ENCODE measurements around the gene TRIM17.

The TRIM17 gene

DNA sequence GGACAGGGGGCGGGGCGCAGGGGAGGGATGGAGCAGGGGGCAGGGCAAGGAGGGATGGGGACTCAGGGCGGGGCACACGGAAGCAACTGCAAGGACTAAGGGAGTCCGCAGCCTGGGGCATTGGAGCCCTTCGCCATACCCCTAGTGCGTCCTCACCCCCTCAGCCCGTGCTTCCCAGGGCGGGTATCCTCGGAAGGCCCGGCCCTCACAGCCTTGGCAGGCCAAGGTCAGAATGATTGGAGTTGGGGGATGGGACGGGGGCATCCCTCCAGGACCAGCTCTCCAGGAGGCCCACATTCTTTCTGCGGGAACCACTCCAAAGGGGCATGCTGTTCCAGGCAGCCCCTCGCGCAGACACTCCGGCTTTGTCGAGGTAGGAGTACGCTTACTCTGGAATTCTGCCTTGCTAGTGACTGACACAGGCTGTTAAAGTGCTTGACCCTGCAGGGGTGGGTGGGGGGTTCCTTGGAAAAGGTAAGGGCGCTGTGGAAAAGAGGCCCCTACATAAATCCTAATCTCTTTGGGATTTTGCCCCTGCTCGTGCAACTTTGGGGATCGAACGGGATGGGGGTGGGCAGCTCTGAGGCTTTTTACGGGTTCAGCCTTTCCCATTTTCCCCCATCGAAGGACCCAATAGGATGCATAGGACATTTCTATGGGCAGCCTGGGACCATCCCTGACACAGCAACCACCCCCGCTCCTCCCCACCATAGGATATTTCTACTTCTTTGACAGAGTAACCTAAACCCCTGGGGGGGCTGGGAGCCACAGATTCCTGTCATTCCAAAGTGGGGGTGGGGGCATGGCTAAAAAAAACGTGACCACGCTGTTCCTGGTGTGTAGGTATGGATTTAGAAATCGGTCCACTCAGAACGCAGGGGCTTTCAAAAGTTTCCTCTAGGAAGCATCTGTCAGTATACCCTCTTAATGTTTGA lies 9.3 kb downstream of the TRIM17 start:
- in situ Hi-C loops (cut with MboI; ENCODE audit: low pct_unique_long_range_greater_than_20kb, low sequenced_read_pairs, unreplicated experiment): no loop called here
- TF ChIP-seq, protein P1, sequence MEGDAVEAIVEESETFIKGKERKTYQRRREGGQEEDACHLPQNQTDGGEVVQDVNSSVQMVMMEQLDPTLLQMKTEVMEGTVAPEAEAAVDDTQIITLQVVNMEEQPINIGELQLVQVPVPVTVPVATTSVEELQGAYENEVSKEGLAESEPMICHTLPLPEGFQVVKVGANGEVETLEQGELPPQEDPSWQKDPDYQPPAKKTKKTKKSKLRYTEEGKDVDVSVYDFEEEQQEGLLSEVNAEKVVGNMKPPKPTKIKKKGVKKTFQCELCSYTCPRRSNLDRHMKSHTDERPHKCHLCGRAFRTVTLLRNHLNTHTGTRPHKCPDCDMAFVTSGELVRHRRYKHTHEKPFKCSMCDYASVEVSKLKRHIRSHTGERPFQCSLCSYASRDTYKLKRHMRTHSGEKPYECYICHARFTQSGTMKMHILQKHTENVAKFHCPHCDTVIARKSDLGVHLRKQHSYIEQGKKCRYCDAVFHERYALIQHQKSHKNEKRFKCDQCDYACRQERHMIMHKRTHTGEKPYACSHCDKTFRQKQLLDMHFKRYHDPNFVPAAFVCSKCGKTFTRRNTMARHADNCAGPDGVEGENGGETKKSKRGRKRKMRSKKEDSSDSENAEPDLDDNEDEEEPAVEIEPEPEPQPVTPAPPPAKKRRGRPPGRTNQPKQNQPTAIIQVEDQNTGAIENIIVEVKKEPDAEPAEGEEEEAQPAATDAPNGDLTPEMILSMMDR (IDR thresholded peaks at IDR 0.05; ENCODE audit: extremely low read depth, insufficient read depth, missing control alignments): no peak
- DNase-seq (ENCODE audit: low spot score): no peak

GRCh38 chr1:228405979-228406228 lies 10.8 kb downstream of the TRIM17 start:
- TF ChIP-seq, protein P1 (IDR thresholded peaks at IDR 0.05; ENCODE audit: extremely low read depth, insufficient read depth, missing control alignments): no peak
- in situ Hi-C loops (cut with MboI; ENCODE audit: low pct_unique_long_range_greater_than_20kb, low sequenced_read_pairs, unreplicated experiment): no loop called here
- no peak for DNase-seq (ENCODE audit: low spot score)

DNA sequence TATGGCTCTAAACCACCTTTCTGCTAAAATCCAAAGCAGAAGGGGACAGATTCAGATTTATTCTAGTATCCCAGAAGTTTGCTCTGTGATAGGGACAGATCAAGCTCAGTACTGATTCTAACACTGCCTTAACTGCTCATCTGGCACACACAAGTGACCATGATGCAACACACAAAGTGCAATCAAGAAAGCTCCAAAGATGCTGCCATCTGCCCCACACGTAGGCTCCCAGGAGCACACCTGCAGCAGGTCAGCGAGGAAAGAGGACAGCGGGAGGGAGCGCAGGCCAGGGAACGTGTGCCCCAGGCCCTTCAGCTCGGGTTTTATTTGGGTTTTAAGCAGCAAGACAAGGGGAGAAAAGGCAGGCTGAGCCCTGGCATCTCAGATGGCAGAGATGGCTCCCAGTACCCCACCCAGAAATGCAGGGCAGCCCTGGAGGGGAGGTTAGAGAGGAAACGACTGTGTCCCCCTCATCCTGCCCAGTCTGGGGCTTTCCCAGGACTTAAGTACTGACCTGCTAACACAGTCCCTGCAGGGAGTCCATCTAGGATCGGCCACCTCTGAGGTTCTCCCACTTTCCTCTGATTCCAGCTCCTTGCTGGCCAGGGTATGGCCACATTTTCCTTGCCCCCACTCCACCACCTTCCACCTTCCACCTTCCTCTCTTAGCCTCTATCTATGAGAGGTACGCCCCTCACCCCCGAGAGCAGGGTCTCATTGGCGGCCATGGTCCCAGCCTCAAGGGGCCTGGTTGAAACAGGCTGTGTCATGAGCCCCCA lies 11.3 kb downstream of the TRIM17 start:
- DNase-seq (ENCODE audit: low spot score): no peak
- in situ Hi-C loops (cut with MboI; ENCODE audit: low pct_unique_long_range_greater_than_20kb, low sequenced_read_pairs, unreplicated experiment): no loop called here
- TF ChIP-seq, protein P1 (IDR thresholded peaks at IDR 0.05; ENCODE audit: extremely low read depth, insufficient read depth, missing control alignments): no peak

DNA sequence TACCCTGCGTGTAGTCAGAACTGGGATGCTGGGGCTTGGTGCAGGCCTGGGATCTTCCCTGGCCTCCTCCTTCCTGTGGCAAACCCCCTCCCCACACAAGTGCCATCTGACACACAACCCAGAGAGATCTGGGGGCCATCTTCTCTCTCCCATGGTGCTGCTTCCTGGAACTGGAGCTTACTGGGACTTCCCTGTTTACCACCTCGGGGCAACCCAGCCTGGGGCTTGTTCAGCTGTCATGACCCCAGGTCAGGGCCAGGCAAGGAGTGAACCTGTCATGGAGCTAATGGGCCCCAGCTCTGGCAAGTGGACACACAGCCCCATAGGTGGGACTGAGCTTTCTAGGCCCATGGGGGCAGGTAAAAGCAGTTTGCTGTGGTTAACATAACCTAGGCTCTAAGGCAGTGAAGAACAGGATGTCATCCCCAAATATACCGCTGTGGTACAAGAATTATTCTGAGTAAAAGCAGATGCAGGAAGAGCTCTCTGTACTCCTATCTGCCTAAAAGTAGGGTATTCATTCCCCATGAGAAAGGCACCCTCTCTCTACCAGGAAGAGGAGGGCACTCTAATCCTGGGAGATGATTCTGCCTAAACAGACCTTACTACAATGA lies 12.4 kb downstream of the TRIM17 start:
- TF ChIP-seq, protein P1 (IDR thresholded peaks at IDR 0.05; ENCODE audit: extremely low read depth, insufficient read depth, missing control alignments): no peak
- no peak for DNase-seq (ENCODE audit: low spot score)
- in situ Hi-C loops (cut with MboI; ENCODE audit: low pct_unique_long_range_greater_than_20kb, low sequenced_read_pairs, unreplicated experiment): no loop called here

- in situ Hi-C loops (cut with MboI; ENCODE audit: low pct_unique_long_range_greater_than_20kb, low sequenced_read_pairs, unreplicated experiment): no loop called here
- TF ChIP-seq, protein P1 (IDR thresholded peaks at IDR 0.05; ENCODE audit: extremely low read depth, insufficient read depth, missing control alignments): no peak
- no peak for DNase-seq (ENCODE audit: low spot score)
Measured at GRCh38 chr1:228403231-228403631, 13.4 kb downstream of the TRIM17 start.

DNA sequence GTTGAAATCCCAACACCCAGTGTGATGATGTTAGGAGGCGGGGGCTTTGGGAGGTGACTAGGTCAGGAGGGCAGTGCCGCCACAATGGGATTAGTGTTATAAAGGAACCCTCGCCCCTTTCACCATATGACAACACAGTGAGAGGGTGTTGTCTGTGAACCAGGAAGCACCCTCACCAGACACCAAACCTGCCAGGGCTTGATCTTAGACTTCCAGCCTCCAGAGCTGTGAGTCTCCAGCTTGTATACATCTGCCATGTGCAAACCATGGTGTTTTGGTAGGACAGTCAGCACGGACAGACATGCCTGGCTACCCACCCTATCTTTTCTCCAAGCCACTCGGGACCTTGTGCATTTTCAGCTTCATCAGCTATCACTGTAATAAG lies 14.0 kb downstream of the TRIM17 start:
- in situ Hi-C loops (cut with MboI; ENCODE audit: low pct_unique_long_range_greater_than_20kb, low sequenced_read_pairs, unreplicated experiment): no loop called here
- TF ChIP-seq, protein P1 (IDR thresholded peaks at IDR 0.05; ENCODE audit: extremely low read depth, insufficient read depth, missing control alignments): no peak
- no peak for DNase-seq (ENCODE audit: low spot score)

All from GM13977 (cell line).